OCI-LY3 (cell line): ENCODE measurements around the gene OR6F1.

Experiments
- CTCF ChIP-seq: fragments of 200-600, 300-600 bp; sonication (generic); IDR thresholded peaks from 2 replicates; pipeline ENCODE4 v1.5.1; 2014; ENCODE audit warnings: antibody characterized with exemption, low read length, low read depth
- EZH2phosphoT487 ChIP-seq: fragments of 200-600 bp; shearing (Covaris generic); IDR thresholded peaks from 2 replicates; pipeline ENCODE4 v1.6.1; 2018; ENCODE audit warnings: antibody characterized with exemption, mixed run types, low read depth

- TF ChIP-seq CTCF (no peak), EZH2phosphoT487 (no peak)
Measured at GRCh38 chr1:247669225-247669624, 47.2 kb downstream of the OR6F1 start.
